HG03060 (cell line): ENCODE measurements around the gene OR1A2.
"Not testable (repeated sequence)": the region's sequence is repeated elsewhere in the genome, so short reads cannot be mapped to it uniquely, and the experiment has no call there.

Experiments used
- ATAC-seq: cut with Tn5 transposase; IDR thresholded peaks from one replicate; pipeline ENCODE4 v1.9.1; 2021; ENCODE audit warnings: low read depth, moderate number of reproducible peaks; ENCODE audit not compliant: unreplicated experiment

OR1A2 gene

GRCh38 chr17:3197219-3197618, at the start of gene OR1A2:
TSS of gene OR1A2 (plus strand) at chr17:3197519. CDS start at chr17:3197519, 0 bp downstream.
- ATAC-seq, result no peak

GRCh38 chr17:3157218-3157617, 40.1 kb upstream of the OR1A2 start:
- ATAC-seq, result no peak

GRCh38 chr17:3167574-3167973, 29.7 kb upstream of the OR1A2 start:
- no peak for ATAC-seq

- ATAC-seq, result no peak
These were observed 7.4 kb upstream of the OR1A2 start for GRCh38 chr17:3189961-3190360.

GRCh38 chr17:3207367-3207766, 10.0 kb downstream of the OR1A2 start, which contains the start of gene OR1A1:
TSS of gene OR1A1 (plus strand) at chr17:3207667. CDS start at chr17:3215621, 7,954 bp downstream.
- no peak for ATAC-seq

GRCh38 chr17:3208484-3208883, 11.2 kb downstream of the OR1A2 start:
- no peak for ATAC-seq

GRCh38 chr17:3213001-3213400, 15.7 kb downstream of the OR1A2 start:
- no peak for ATAC-seq

- ATAC-seq, result no peak
These were observed 16.3 kb downstream of the OR1A2 start for GRCh38 chr17:3213587-3213986.

- not testable (repeated sequence) for ATAC-seq
These were observed 22.7 kb downstream of the OR1A2 start for GRCh38 chr17:3219978-3220377.

GRCh38 chr17:3221850-3222249, 24.5 kb downstream of the OR1A2 start:
- ATAC-seq, result no peak

- ATAC-seq, result no peak
These were observed 25.2 kb downstream of the OR1A2 start for GRCh38 chr17:3222505-3222904.

GRCh38 chr17:3224721-3225352, 27.5 kb downstream of the OR1A2 start:
- not testable (repeated sequence) for ATAC-seq

- not testable (repeated sequence) for ATAC-seq
These were observed 35.0 kb downstream of the OR1A2 start for GRCh38 chr17:3232300-3232699.

- ATAC-seq, result not testable (repeated sequence)
These were observed 41.4 kb downstream of the OR1A2 start for GRCh38 chr17:3238685-3239084.

GRCh38 chr17:3241044-3241443, 43.7 kb downstream of the OR1A2 start:
- not testable (repeated sequence) for ATAC-seq

- ATAC-seq, result not testable (repeated sequence)
These were observed 47.5 kb downstream of the OR1A2 start for GRCh38 chr17:3244841-3245240.
